Right lobe of liver (tissue), 6 donors: ENCODE results near the gene MX1. TPM values are rescaled to one million over a fixed set of nuclear protein-coding genes. Genes with fewer than 3 reads are reported as not detected.

Experiments used
- ATAC-seq, 4 donors: fragments of 200-7000 bp; cut with Tn5 transposase; one replicate each; pipeline ENCODE4 v1.9.1; 2020; ENCODE audit warnings: mild to moderate bottlenecking in 4 of 4, moderate library complexity in 4 of 4
- DNase-seq, 3 donors: peaks; one replicate each; pipeline ENCODE4 v3.0.0-alpha.2; 2020
- H3K27ac ChIP-seq, 3 donors: fragments of 200-600 bp; one replicate each; pipeline ENCODE4 v1.8.0; 2022
- H3K27me3 ChIP-seq, 2 donors: fragments of 200-600 bp; one replicate each; pipeline ENCODE4 v1.8.0; 2022
- H3K36me3 ChIP-seq, 4 donors: fragments of 200-600 bp; sonication (generic) in 1 of 4; one replicate each; pipeline versions ENCODE4 v1.5.1 to v1.8.0; 2017 to 2022; ENCODE audit warnings: control low read depth in 1 of 4
- H3K4me1 ChIP-seq, 4 donors: fragments of 200-600 bp; sonication (generic) in 1 of 4; one replicate each; pipeline versions ENCODE4 v1.5.1 to v1.8.0; 2017 to 2022; ENCODE audit warnings: control low read depth in 1 of 4
- H3K4me3 ChIP-seq, 3 donors: fragments of 200-600 bp; one replicate each; pipeline ENCODE4 v1.8.0; 2022
- H3K9me3 ChIP-seq, 4 donors: fragments of 200-600 bp; sonication (generic) in 1 of 4; one replicate each; pipeline versions ENCODE4 v1.5.1 to v1.8.0; 2017 to 2022; ENCODE audit warnings: control low read depth in 1 of 4
- POLR2A ChIP-seq: fragments of 450-650 bp; IDR thresholded peaks from one replicate; pipeline ENCODE4 v1.6.1; 2017; ENCODE audit warnings: antibody characterized with exemption, mild to moderate bottlenecking
- WGBS: methylation state at CpG from one replicate; pipeline ENCODE4 v1.1.6; 2018; ENCODE audit warnings: low coverage, low lambda C conversion rate; ENCODE audit not compliant: insufficient coverage; ENCODE audit errors: missing lambda C conversion rate; 5-methylcytosine and 5-hydroxymethylcytosine counted together
- intact Hi-C, 2 donors: fragments of 100-400 bp; cut with DNase I; formaldehyde crosslinking; loops; one replicate each; pipeline versions ENCODE4 v1.11.2 to v1.14.1; 2022
- total RNA-seq, 6 experiments: library from RNA; depleted of rRNA in 2 of 6; stranded (reverse); fragments of >200 nt in 2 of 6; fragmentation: NEBNext Ultra II Directional in 3 of 6; extraction: Animal tissue kit (Norgen Biotek cat#: 25700) in 3 of 6; gene quantifications; one replicate each; pipeline versions ENCODE4 v1.1.0 to v1.2.4, GENCODE V29; 2016 to 2023
- TF ChIP-seq, protein P1 (sequence below), 4 donors: fragments of 200-600 bp in 3 of 4; fragments of 450-650 bp in 1 of 4; IDR thresholded peaks; one replicate each; pipeline versions ENCODE4 v1.5.1 to v1.8.0; 2016 to 2022; ENCODE audit warnings: antibody characterized with exemption in 4 of 4, mild to moderate bottlenecking in 2 of 4
- donor health status: DM: no; HTN: yes; CAD: no.
- donor health status: DM: no; HTN: no; CAD: no.
- donor health status: DM: no; HTN: no; CAD: no.
- donor health status: DM: no; HTN: yes; CAD: no.
- donor health status: DM: no; HTN: yes; CAD: no.

MX1 gene
- total RNA-seq, 6 experiments from 2014 or later: 6.1 to 25.4 (median 10.5) TPM

DNA sequence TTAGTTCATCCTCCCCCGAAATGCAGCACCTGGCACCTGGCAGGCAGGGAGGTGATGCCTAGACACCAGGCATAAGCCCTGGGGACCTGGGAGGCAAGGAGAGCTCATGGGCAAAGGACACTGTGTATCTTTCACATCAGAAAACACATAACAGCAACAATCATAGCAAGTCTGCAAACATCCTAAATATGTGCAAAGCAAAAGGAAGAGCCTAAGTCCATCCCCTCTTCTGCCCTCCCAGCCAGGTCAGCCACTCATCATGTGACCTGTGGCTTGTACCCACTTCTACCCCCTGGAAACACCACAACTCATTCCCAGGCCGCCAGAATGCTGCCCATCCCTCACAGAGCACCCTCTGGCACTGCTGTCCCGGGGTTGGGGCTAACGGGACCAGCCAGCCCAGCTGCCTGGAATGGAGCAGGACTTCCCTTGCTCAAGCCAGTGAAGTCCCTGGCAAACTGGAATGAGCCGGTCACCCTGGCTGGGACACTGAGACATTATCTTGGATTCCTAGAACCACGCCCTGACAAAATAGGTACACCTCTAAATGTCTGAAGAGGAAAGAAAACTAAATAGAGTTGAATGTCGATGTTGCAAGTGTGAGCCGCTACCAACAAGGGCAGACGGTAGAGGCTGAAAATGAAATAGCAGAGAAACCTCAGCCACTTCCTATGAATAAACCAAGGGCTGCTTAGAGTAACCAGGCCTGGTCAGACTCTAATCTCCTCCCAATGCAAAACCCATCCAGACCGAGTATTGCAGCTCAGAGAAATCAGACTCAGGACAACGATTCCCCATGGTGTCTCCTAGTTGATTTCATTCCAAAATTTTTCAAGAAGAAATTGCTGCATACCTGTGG is 52.5 kb downstream of the MX1 start:
- no peak for DNase-seq
- Histone ChIP-seq H3K27me3 (no peaks in the 10 kb centered on the region), H3K36me3 (peaks cover 0 to 5% (median 3%) of the 10 kb centered on the region in 4 donors), H3K9me3 (no peaks in the 10 kb centered on the region), H3K4me1 (peaks cover 0 to 29% (median 13%) of the 10 kb centered on the region in 4 donors), H3K27ac (peak overlapping the region in 1 of 3 donors; percentile 57), H3K4me3 (no peak overlapping the region)
- no peak for TF ChIP-seq POLR2A
- TF ChIP-seq, protein P1, sequence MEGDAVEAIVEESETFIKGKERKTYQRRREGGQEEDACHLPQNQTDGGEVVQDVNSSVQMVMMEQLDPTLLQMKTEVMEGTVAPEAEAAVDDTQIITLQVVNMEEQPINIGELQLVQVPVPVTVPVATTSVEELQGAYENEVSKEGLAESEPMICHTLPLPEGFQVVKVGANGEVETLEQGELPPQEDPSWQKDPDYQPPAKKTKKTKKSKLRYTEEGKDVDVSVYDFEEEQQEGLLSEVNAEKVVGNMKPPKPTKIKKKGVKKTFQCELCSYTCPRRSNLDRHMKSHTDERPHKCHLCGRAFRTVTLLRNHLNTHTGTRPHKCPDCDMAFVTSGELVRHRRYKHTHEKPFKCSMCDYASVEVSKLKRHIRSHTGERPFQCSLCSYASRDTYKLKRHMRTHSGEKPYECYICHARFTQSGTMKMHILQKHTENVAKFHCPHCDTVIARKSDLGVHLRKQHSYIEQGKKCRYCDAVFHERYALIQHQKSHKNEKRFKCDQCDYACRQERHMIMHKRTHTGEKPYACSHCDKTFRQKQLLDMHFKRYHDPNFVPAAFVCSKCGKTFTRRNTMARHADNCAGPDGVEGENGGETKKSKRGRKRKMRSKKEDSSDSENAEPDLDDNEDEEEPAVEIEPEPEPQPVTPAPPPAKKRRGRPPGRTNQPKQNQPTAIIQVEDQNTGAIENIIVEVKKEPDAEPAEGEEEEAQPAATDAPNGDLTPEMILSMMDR (IDR thresholded peaks at IDR 0.05): no peak
- peak in 3 of 4 donors; percentile 5 to 24 (median 5) for ATAC-seq
- intact Hi-C loops: no loop called here
- 65% methylated on average over 10 of the region's 11 CpGs for WGBS

DNA sequence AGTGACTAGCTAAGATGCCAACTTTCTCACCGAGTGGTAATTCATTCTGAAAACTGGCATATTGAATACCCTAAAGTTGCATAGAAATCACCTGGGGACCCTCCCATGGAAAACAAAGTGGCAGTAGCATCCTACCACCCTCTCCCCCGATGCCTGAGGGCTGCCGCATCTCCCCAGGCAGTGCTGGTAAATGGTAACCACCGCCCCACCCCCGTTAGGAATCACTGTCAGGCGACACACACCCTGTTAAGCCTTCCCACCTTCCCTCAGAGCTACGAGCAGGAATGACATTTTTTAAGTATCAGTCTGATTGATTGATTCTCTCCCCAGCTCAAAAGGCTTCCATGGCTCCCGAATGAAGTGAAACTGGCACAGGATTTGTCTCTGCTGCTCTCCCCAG is 53.6 kb downstream of the MX1 start:
- no peaks in the 10 kb centered on the region for H3K27me3 ChIP-seq
- peak overlapping the region in 1 of 3 donors; percentile 10 for H3K4me3 ChIP-seq
- intact Hi-C loops: no loop called here
- 49% methylated on average over 4 of the region's 8 CpGs for WGBS
- H3K4me1 ChIP-seq: peaks cover 0 to 29% (median 13%) of the 10 kb centered on the region in 4 donors
- peak overlapping the region in 1 of 3 donors; percentile 21 for H3K27ac ChIP-seq
- no peak for ATAC-seq
- H3K9me3 ChIP-seq: no peaks in the 10 kb centered on the region
- TF ChIP-seq POLR2A: no peak
- H3K36me3 ChIP-seq: peaks cover 0 to 5% (median 2%) of the 10 kb centered on the region in 4 donors
- DNase-seq: no peak

DNA sequence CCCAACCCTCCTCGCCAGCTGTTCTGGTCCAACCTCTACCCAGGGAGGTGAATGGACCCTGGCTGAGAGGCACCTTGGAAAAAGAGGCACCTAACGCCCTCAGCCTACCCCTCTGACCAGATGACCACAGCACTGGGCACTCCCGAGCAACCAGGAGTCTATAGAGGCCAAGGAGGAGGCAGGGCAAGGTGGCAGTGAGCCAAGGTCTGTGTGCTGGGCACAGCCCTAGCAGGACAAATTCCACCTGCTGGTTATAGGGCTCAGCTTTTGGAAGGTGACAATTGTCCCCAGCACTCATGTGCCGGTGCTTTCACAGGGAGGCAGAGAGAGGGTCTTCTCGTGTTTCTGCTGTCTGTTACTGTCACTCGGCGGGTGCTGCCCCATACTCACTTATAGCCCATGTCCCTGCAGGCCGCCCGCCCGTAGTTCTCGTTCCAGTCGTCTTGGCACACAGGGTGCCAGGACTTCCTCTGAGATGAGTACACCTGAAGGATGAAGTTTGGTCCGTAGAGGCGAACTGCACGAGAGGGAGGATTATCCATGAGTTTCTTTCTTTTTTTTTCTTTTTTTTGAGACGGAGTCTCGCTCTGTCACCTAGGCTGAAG is 54.1 kb downstream of the MX1 start:
- TF ChIP-seq, protein P1 (IDR thresholded peaks at IDR 0.05): peak in 1 of 4 donors; percentile 16
- no peak for TF ChIP-seq POLR2A
- DNase-seq: peak; percentile 81 to 92 (median 91)
- intact Hi-C loops: no loop called here
- Histone ChIP-seq H3K27me3 (no peaks in the 10 kb centered on the region), H3K27ac (peak overlapping the region in 1 of 3 donors; percentile 21), H3K9me3 (no peaks in the 10 kb centered on the region), H3K36me3 (peaks cover 0 to 5% (median 2%) of the 10 kb centered on the region in 4 donors), H3K4me1 (peaks cover 0 to 29% (median 13%) of the 10 kb centered on the region in 4 donors), H3K4me3 (peak overlapping the region in 1 of 3 donors; percentile 10)
- peak; percentile 74 to 87 (median 86) for ATAC-seq
- WGBS: 42% methylated on average over 14 of the region's 17 CpGs

DNA sequence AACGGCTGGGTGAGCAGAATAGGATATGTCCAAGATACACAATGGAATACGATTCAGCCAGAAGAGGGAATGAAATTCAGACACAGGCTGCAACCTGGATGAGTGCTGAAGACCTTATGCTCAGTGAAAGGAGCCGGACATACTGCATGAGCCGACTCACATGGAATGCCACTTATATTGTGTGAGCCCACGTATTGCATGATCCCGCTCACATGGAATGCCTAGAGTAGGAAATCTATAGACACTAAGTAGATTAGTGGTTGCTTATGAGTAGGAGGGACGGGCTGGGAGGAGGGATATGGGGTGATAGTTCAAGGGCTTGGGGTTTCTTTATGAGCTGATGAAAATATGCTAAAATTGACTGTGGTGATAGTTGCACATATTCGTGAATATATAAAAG is 55.2 kb downstream of the MX1 start:
- no peak overlapping the region for H3K27ac ChIP-seq
- H3K4me3 ChIP-seq: no peak overlapping the region
- intact Hi-C loops: no loop called here
- TF ChIP-seq, protein P1 (IDR thresholded peaks at IDR 0.05): no peak
- no peak for TF ChIP-seq POLR2A
- peaks cover 0 to 5% (median 2%) of the 10 kb centered on the region in 4 donors for H3K36me3 ChIP-seq
- peaks cover 0 to 29% (median 13%) of the 10 kb centered on the region in 4 donors for H3K4me1 ChIP-seq
- 87% methylated on average over 7 of the region's 8 CpGs for WGBS
- H3K27me3 ChIP-seq: no peaks in the 10 kb centered on the region
- no peaks in the 10 kb centered on the region for H3K9me3 ChIP-seq
- no peak for DNase-seq
- ATAC-seq: no peak

DNA sequence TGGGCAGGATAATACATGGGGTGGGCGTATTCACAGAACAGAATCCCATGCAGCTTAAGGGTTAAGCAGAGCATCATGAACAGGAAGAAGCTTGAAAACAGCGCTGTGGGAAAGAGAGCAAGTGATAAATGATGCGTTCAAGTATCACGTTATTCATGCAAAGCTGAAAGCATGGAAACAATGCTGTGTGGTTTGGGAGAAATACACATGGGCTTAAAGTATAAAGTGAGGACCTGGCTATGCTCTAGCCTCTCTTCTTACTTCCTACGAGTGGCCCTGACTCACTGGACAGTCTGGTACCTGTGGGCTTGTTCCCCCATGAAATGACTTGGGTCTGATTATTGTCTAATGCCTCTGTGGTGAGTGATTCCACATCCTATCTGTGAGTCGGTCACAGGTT is 56.3 kb downstream of the MX1 start:
- intact Hi-C loops: no loop called here
- H3K36me3 ChIP-seq: peaks cover 0 to 7% (median 3%) of the 10 kb centered on the region in 4 donors

More for the DNA sequence above, 56.3 kb downstream of the MX1 start:
- Histone ChIP-seq H3K4me3 (no peak overlapping the region), H3K9me3 (no peaks in the 10 kb centered on the region), H3K27me3 (no peaks in the 10 kb centered on the region), H3K4me1 (peaks cover 0 to 29% (median 13%) of the 10 kb centered on the region in 4 donors), H3K27ac (no peak overlapping the region)
- TF ChIP-seq POLR2A: no peak
- TF ChIP-seq, protein P1 (IDR thresholded peaks at IDR 0.05): no peak
- WGBS: 45% methylated on average over 6 of the region's 6 CpGs
- DNase-seq: no peak
- ATAC-seq: no peak
